ENCODE data around the gene SMO. TPM values are rescaled to one million over a fixed set of nuclear protein-coding genes. Genes with fewer than 3 reads are reported as not detected.

SMO gene
- total and polyA plus RNA-seq, 4 donors, result 0.87 to 19.3 (median 3.6) TPM

DNA sequence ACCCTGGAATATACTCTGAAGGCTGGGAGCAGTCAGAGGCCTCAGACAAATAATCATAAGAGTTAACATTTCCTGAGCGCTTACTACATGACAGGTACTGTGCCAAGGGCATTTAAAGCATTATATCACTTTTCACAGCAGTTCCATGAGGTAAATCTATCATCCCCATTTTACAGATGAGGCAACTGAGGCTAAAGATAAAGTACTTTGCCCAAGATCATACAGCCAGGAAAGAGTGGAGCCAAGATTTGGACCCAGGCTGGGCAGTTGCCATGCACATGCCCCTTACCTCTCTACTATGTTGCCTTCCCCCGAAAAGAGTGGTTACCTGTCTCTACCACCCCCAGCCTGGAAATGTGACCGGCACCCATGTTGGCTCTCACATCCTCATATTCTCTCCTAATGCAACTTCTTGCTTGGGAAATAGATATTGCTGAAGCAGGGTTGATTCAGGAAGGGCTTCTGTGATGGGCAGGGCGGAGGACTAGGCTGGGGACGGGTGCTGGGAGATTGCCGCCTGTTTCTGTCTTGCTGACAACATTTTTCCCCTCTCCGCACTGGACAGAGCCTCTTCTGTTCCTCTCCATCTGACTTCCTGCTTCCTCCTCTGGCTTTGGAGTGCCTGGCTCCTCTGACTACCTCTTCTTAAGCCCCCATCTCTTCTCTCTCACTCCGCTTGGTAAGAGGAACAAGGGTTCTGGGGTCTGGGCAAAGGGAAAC is 13.8 kb downstream of the SMO start:
- 49 to 76% methylated on average over 8 of the region's 8 CpGs for WGBS, 2 donors
- no peak overlapping the region for H3K4me3 ChIP-seq
- ATAC-seq (ENCODE audit: insufficient read depth, low FRiP score) (no peak), DNase-seq (no peak)
- H3K4me1 ChIP-seq (ENCODE audit: control insufficient read depth in 5 of 5, insufficient read depth in 5 of 5, low read length in 5 of 5), result no peaks in the 10 kb centered on the region
- H3K36me3 ChIP-seq (ENCODE audit: control insufficient read depth in 4 of 4, insufficient read depth in 4 of 4, low read length in 4 of 4), result peaks cover 0 to 27% (median 13%) of the 10 kb centered on the region in 4 donors
- no peak overlapping the region for H3K27ac ChIP-seq (ENCODE audit: low read depth in 1 of 2, low read length in 1 of 2)
- H3K9me3 ChIP-seq (ENCODE audit: control insufficient read depth in 4 of 4, insufficient read depth in 3 of 4, low read length in 3 of 4), result no peaks in the 10 kb centered on the region
- H3K9ac ChIP-seq (ENCODE audit: insufficient read depth in 1 of 2, low read length in 2 of 2), result no peak overlapping the region
- TF ChIP-seq, protein P1, sequence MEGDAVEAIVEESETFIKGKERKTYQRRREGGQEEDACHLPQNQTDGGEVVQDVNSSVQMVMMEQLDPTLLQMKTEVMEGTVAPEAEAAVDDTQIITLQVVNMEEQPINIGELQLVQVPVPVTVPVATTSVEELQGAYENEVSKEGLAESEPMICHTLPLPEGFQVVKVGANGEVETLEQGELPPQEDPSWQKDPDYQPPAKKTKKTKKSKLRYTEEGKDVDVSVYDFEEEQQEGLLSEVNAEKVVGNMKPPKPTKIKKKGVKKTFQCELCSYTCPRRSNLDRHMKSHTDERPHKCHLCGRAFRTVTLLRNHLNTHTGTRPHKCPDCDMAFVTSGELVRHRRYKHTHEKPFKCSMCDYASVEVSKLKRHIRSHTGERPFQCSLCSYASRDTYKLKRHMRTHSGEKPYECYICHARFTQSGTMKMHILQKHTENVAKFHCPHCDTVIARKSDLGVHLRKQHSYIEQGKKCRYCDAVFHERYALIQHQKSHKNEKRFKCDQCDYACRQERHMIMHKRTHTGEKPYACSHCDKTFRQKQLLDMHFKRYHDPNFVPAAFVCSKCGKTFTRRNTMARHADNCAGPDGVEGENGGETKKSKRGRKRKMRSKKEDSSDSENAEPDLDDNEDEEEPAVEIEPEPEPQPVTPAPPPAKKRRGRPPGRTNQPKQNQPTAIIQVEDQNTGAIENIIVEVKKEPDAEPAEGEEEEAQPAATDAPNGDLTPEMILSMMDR (IDR thresholded peaks at IDR 0.05; ENCODE audit: control extremely low read depth, extremely low read depth), result no peak
- H3K27me3 ChIP-seq (ENCODE audit: control insufficient read depth in 3 of 3, insufficient read depth in 3 of 3, low read length in 2 of 3), result no peaks in the 10 kb centered on the region

DNA sequence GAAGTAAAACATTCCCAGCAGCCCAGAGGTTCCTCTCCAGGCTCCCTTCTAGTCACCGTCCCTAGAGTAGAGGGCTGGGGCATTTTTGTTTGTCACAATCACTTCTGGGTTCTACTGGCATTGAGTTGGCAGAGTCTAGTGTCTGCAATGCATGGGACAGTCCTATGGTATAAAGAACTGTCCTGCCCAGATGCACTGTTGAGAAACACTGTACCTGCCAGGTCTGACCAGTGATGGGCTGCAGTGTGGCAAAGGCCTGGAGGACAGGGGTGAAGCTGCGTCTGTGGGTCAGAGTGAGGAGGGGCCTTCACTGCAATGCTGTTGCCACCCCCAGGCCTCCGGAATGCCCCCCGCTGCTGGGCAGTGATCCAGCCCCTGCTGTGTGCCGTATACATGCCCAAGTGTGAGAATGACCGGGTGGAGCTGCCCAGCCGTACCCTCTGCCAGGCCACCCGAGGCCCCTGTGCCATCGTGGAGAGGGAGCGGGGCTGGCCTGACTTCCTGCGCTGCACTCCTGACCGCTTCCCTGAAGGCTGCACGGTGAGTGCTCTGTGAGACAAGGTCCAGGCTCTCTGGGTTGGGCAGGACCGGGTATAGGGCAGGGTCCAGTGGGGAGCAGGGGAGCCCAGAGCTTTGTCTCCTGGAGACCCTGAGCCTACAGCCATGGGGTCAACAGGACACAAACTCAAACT is 14.8 kb downstream of the SMO start:
- Histone ChIP-seq H3K9me3 (ENCODE audit: control insufficient read depth in 4 of 4, insufficient read depth in 3 of 4, low read length in 3 of 4) (no peaks in the 10 kb centered on the region), H3K36me3 (ENCODE audit: control insufficient read depth in 4 of 4, insufficient read depth in 4 of 4, low read length in 4 of 4) (peaks cover 0 to 31% (median 15%) of the 10 kb centered on the region in 4 donors), H3K9ac (ENCODE audit: insufficient read depth in 1 of 2, low read length in 2 of 2) (no peak overlapping the region), H3K4me1 (ENCODE audit: control insufficient read depth in 5 of 5, insufficient read depth in 5 of 5, low read length in 5 of 5) (no peaks in the 10 kb centered on the region), H3K4me3 (no peak overlapping the region), H3K27me3 (ENCODE audit: control insufficient read depth in 3 of 3, insufficient read depth in 3 of 3, low read length in 2 of 3) (no peaks in the 10 kb centered on the region), H3K27ac (ENCODE audit: low read depth in 1 of 2, low read length in 1 of 2) (no peak overlapping the region)
- ATAC-seq (ENCODE audit: insufficient read depth, low FRiP score) (no peak), DNase-seq (no peak)
- 86 to 89% methylated on average over 14 of the region's 14 CpGs for WGBS, 2 donors
- TF ChIP-seq, protein P1 (IDR thresholded peaks at IDR 0.05; ENCODE audit: control extremely low read depth, extremely low read depth), result no peak

DNA sequence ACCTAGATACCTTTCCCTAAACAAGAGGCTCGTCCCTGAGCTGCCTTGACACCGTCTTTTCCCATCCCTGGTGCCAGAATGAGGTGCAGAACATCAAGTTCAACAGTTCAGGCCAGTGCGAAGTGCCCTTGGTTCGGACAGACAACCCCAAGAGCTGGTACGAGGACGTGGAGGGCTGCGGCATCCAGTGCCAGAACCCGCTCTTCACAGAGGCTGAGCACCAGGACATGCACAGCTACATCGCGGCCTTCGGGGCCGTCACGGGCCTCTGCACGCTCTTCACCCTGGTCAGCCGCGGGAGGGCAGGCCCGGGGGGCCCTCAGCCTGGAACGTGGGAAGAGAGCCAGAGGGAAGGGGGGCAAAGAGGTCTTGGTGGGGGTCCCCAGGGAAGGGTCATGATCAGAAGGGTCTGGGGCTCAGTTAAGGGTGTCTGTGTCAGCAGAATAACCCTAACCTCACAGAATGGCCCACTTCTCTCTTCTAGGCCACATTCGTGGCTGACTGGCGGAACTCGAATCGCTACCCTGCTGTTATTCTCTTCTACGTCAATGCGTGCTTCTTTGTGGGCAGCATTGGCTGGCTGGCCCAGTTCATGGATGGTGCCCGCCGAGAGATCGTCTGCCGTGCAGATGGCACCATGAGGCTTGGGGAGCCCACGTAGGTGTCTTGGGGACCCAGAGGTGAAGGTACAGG is 16.8 kb downstream of the SMO start:
- H3K27ac ChIP-seq (ENCODE audit: low read depth in 1 of 2, low read length in 1 of 2), result no peak overlapping the region
- DNase-seq (no peak), ATAC-seq (ENCODE audit: insufficient read depth, low FRiP score) (no peak)
- no peaks in the 10 kb centered on the region for H3K9me3 ChIP-seq (ENCODE audit: control insufficient read depth in 4 of 4, insufficient read depth in 3 of 4, low read length in 3 of 4)
- H3K4me1 ChIP-seq (ENCODE audit: control insufficient read depth in 5 of 5, insufficient read depth in 5 of 5, low read length in 5 of 5), result no peaks in the 10 kb centered on the region
- no peak overlapping the region for H3K4me3 ChIP-seq
- no peak overlapping the region for H3K9ac ChIP-seq (ENCODE audit: insufficient read depth in 1 of 2, low read length in 2 of 2)
- peaks cover 0 to 41% (median 20%) of the 10 kb centered on the region in 4 donors for H3K36me3 ChIP-seq (ENCODE audit: control insufficient read depth in 4 of 4, insufficient read depth in 4 of 4, low read length in 4 of 4)
- TF ChIP-seq, protein P1 (IDR thresholded peaks at IDR 0.05; ENCODE audit: control extremely low read depth, extremely low read depth), result no peak
- WGBS, 2 donors, result 91 to 93% methylated on average over 29 of the region's 29 CpGs
- no peaks in the 10 kb centered on the region for H3K27me3 ChIP-seq (ENCODE audit: control insufficient read depth in 3 of 3, insufficient read depth in 3 of 3, low read length in 2 of 3)
